NOMO-1 (cell line): ENCODE results near the gene RFX7.
"Not testable (repeated sequence)": the region's sequence is repeated elsewhere in the genome, so short reads cannot be mapped to it uniquely, and the experiment has no call there.

Experiments
- DNase-seq, 2 experiments: peaks; one replicate each; lab custom pipeline; 2025; ENCODE audit not compliant: unreplicated experiment in 2 of 2; lab: John Stamatoyannopoulos, UW

Gene RFX7

DNA sequence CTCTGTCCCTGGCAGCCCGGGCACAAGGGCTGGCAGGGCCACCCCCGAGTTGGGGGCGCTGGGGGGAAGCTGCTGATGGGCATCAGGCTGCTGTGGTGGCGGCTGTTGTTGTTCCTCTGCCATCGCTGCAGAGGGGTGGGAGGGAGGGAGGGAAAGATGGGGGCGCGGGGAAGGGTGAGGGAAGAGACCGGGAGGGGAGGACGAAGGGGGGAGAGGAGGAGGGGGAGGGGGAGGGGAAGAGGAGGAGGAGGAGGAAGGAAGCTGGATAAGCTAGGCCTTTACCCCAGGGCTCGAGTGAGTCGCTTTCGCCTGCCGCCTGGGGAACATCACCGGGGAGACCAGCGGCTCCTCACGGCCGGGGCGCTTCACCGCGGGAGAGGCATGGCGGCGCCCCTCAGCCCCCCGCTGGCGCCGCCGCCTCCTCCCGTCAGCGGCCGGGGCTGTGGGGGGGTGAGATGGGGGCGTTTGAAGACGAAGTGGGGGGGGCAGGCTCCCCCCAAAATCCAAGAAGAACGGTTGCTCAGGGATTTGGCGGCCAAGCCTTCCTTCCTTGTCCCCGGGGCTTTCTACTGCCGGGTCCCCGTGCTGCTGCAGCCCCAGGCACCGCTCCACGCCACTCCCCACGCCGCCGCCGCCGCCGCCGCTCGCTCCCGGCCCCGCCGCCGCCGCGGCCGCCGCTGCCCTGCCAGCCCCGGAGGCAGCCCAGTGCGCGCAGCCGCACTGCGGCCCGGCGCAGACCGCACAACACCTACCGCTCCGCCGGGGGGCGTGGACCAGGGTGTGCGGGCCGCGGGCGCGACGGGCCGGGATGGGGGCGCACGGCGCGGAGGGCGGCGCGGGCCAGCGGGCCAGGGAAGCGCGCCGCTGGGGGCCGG, at the start of gene RFX7:
TSS of gene RFX7 (minus strand) at position 717 of the 875 bp plus-strand sequence. CDS start at position 123, 594 bp downstream.
- DNase-seq: peak; percentile 28 to 50

DNA sequence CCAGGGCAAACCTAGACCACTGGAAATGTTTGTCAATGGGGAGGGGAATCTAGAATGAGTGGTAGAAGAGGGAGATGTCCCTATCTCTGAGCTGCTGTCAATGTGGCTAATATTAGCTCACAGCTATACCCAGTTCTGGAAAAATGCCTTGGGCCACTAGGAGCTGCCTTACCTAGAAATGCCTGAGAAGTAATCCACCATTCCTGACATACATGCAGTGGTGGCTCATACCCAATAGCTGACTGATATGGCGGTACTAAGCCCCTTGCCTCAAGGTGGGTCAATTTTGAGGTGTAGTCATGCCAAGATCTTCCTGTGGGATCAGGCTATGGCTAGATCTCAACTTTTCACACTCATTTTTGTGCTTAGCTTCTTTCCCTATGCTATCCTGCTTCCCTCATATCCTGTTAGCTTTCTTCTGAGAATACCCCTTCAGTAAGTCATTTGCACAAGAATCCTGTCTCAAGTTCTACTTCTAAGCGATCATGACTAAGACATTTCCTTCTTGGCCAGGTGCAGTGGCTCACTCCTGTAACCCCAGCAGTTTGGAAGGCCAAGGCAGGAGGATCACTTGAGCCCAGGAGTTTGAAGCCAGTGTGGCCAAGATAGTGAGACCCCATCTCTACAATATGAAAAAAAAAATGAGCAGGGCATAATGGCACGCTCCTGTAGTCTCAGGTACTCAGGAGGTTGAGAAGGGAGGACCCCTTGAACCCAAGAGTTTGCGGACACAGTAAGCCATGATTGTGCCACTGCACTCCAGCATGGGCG, 49.1 kb upstream of the RFX7 start:
- no peak for DNase-seq

DNA sequence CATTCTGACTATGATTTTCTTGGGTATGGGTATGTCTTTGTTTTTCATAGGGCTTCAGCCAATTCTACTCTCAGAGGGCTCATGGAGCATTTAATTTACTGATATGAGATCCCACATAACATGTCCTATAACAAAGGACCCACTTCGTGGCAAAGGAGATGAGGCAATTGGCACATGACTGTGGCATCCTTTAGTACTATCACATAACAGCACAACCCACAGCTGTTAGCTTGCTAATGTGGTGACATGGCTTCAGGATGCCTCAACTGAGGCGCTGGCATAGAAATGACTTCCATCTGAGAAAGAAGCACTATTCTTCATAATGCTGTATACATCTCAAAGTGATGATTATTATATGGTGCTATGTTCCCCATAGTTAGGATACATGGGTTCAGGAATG, 48.1 kb upstream of the RFX7 start:
- DNase-seq: no peak

DNA sequence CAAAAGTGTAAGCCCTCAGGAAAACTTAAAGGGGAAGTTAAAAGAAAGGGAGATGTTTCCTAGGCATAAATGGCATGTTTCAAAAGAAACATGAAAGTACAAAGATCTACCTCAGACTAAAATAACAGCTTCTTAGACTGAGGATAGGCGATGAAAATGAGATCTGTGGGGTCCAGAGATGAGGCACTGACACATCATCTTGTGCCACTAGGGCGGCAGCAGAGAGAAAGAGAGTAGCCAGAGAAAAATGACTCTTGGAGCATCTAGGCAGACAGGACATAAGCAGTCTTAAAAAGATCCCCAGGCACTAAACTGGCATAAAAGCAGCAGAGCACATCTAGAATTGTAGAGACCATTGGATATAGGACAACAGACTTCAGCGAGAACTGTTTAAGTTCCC, 42.5 kb upstream of the RFX7 start:
- no peak for DNase-seq

DNA sequence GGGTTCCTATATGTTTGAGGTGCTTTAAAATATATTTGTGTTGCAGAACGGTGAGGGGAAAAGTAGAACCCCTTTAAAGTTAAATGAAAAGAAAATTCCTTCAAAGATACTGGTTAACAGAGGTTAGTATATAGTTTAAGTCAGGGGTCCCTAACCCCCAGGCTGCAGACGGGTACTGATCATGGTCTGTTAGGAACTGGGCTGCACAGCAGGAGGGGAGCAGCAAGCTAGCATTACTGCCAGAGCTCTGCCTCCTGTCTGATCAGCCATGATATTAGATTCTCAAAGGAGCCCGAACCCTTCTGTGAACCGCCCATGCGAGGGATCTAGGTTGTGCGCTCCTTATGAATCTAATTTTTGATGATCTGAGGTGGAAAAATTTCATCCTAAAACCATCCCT, 37.5 kb upstream of the RFX7 start:
- DNase-seq: no peak

DNA sequence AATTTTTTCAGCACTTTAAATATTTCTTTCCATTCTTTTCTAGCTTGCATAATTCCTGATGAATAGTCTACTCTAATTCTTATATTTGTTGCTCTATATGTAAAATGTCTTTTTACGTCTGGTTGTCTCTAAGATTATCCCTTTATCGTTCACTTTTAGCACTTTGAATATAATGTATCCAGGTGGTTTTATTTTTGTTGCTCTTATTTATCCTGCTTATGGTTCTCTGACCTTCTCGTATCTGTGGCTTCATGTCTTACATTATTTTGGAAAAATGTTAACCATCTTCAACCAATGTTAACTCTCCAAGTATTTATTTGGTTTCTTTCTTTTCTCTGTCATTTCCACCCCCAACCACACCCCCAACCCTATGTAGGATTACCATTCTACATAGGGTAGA, 30.0 kb upstream of the RFX7 start:
- DNase-seq: no peak

DNA sequence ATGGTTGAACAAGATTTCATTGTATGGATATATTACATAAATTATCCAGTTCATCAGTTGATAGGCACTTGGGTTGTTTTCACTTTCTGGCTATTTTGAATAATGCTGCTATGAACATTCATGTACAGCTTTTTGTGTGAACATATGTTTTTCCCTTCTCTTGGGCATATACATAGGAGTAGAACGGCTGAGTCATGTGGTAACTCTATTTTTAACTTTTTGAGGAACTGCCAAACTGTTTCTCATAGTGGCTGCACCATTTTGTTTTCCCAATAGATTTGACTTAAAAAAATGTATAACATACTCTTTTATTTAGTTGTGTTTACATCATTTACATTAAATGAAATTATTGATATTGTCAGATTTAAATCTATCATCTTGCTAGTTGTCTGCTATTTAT, 28.8 kb upstream of the RFX7 start:
- DNase-seq: peak in 1 of 2 experiments; percentile 17

DNA sequence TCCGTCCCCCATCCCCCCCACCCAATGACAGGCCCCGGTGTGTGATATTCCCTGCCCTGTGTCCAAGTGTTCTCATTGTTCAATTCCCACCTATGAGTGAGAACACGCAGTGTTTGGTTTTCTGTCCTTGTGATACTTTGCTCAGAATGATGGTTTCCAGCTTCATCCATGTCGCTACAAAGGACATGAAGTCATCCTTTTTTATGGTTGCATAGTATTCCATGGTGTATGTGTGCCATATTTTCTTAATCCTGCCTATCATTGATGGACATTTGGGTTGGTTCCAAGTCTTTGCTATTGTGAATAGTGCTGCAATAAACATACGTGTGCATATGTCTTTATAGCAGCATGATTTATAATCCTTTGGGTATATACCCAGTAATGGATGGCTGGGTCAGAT, 22.8 kb upstream of the RFX7 start:
- DNase-seq: not testable (repeated sequence)

DNA sequence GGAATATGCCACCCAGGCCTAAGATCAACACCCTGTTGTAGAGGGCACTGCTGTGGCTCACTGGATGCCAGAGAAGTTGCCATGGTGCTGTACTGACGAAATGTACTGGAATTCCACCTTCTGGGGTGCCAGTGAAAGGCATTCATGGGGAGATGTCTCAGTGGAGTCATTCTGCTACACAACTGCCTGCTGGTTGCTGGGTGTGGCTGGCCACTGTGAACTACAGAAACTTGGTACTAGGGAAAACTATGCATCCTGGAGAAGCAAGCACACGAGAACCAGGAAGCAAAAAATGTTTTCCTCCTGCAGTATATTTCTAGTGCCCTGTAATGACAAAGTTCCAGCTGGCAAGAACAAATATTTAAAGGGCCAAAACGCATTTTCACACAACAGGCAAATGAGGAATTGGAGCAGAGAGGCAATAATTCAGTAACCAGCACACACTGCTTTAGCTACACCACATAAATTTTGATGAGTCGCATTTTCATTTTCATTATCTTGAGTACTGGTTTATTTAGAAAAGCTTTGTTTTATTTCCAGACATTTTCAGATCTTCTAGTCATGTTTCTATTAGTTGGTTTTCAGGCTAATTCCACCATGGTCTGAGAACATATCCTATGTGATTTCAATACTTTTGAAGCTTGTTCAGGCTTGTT, 18.3 kb upstream of the RFX7 start:
- no peak for DNase-seq

DNA sequence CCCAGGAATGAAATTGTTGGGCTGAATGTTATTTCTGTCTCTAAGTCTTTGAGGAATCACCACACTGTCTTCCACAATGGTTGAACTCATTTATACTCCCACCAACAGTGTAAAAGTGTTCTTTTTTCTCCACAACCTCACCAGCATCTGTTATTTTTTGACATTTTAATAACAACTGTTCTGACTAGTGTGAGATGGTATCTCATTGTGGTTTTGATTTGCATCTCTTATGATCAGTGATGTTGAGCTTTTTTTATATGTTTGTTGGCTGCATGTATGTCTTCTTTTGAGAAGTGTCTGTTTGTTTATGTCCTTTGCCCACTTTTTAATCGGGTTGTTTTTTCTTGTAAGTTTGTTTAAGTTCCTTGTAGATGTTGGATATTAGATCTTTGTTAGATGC, 13.6 kb upstream of the RFX7 start:
- DNase-seq: not testable (repeated sequence)

DNA sequence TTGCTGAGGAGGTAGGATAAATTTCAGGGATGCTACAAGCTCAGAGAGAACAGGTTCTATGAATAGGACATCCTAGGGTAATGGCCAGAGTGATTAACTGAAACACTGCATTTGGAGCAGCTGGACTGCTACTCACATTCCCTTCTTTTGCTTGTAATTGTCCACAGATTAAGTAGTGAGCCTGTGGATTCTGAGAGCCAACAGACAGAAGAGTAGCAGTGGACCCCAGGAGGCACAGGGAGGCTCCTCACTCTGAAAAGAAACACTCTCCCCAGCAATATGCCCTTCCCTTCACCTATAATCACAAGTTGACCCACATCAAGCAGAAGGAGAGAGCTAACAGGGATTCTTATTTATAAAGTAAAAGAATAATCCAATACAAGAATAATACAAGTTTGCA, 10.6 kb upstream of the RFX7 start:
- no peak for DNase-seq

DNA sequence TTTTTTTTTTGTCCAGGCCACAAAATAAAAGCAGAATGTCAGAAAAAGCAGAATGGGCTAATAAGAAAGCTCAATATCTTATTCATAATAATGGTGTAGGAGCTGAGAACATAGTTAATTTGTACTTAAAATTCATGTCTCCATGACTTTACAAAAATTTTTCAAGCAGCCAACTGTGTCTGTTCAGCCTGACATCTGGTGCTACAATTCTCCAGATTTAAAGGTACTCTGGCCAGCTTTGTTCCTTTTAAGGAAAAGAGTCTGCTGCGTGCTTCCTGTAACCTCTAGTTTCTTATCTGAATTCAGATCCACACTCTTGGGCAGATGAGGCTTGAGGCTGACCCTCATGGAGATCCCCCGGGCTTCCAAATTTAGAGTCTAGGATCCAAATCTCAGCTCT, 8.7 kb upstream of the RFX7 start:
- DNase-seq: no peak

DNA sequence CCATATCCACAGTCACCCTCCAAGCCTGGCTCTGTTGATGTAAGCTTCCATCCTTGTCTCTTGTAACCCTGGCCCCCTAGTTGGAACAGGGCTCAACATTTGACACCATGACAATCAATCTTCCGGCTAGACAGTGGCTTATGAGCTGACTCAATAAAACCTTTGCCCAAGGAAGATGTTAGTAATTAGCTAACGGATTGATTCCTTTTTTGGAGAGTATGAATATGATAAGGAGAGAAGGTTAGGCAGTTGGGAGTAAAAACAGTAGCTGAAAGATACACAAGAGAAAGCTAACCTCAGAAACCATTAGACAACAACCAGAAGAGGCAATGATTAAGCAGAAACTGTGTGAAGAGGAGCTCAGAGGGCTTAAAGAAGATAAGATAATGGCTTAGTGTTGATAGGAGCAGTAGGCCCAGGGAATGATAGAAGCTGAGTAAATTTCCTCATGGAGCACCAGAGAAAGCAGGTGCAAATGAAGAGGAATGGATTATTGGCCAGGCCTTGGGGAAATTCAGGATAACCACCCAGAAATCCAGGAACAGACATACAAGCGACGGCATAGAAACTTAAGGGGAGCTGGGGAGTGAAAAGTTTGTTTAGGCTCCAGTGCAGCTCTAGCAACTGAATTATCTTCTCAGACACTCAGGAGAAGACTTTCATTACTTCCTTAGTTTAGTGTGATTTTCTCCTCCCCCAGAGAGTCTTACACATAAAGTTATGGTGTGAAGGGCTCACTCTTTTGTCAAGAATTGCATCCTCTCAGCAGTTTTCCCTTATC, 7.8 kb upstream of the RFX7 start:
- no peak for DNase-seq

DNA sequence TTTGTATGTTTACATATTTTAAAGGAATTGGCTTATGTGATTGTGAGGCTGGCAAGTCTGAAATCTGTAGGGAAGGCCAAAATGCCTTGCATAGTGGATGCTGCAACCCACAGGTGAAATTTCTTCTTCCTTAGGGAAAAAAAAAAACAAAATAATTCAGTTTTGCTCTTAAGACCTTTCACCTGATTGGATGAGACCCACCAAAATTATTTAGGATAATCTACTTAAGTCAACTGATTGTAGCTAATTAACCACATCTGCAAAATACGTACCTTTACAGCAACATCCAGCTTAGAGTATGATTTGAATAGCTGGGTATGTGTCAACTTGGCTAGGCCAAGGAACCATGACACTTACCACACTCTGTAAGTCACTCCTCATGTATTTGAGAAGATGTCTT, 6.9 kb upstream of the RFX7 start:
- DNase-seq: no peak

DNA sequence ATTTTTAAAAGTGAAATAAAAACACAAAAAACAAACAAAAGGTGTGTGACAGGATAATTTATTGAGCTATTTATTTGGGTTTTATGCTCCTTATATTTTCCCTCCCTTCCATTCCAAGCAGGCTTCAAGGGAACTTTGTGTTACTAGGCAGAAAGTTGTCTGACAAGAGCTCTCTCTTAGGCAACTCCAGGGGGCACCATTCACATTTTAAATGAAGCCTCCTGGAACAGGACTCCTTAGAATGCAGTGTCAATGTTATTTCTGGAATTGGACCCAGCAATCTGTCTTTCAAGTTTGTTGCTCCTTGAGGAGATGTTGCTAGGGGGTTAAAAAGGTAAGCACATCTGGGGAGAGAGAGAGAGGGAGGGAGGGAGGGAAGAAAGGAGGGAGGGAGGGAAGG, 5.4 kb upstream of the RFX7 start:
- peak in 1 of 2 experiments; percentile 17 for DNase-seq

DNA sequence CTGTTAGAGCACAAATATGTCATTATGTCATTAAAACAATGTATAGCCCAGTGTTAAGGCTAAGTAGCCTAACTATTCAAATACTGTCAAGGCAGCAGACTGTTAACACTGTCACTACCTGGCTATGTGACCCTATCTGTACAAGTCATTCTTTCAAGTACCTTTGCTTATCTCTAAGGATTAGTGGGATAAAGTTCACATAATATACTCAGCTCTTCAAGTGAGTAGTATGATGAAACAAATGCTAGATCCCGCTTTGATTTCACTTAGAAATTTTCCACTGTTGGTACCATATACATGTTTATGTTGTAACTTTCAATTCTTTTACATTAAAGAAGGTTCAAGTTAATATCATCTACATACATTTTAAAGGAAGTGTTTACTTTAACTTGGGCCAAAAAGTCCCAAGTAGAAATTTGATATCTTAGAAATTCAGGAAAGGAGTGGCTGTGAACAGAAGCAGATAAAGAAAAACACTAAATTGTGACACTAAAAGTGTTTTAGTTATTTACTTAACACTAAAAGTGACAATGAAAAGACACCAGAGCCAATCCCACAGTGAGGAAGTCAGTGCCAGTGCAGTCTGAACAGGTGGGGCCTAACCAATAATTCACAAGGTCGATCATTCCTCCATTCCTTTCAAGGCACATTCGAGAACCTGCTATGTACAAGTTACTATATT, 4.8 kb upstream of the RFX7 start:
- DNase-seq: no peak

DNA sequence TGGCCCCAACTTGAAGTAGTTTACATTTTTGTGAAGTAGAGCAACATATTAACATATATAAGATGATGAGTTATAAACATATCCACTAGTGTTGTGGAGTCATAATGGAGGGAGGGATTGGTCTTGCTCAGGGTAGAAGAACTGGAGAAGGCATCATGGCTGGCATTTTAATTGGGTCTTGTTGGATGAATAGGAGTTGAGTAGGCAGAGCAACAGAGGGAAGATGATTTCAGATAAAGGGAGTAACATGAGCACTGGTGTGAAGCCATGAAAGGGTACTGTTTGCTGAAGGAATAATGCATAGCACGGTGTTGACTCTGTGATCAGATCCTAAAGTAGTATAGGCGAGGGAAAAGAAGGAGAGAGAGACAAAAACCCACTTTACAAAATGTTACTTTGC, 3.6 kb upstream of the RFX7 start:
- DNase-seq: no peak

DNA sequence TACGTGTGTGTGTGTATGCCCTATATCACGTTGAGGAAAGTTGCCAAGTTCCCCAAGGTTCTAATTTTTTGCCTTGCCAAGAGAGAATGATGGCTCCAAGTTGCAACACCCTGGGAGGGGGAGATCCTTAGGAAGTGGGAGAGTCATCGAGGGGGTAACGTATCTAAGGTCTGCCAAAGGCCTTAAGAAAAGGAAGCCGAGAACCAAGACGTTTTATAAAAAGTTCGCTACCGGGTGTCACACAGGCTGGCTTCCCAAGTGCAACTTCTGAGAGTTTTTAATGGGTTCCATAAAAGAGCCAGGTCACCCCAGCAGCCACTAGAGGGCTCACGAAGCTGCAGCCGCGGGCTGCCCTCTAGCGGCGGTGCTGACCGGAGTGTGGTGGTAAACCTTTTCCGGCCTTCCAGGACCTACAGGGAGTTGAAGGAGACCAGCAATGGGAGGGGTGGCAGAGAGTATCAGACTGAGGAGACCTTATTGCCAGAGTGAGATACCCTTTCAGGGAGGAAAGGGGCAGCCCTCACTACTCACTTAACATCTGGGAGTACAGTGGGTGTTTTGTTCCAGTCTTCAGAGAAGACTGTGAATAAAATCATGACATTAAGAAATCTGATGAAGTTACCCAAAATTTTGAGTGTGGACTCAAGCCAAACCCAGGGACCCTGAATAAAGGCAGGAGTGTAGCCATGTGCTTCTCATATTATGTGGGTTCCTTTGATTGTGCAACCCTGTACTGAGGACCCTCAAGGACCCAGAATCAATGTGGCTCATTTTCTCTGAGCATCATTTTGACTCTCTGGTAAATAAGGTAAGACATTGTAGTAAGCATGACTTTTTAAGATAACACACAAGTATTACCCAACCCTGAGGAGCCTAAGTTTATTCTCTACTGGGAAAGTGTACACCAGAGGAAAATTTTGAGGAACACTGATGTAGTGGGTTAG, 2.5 kb upstream of the RFX7 start:
- peak; percentile 90 to 91 for DNase-seq
